Fibroblast of upper back skin (primary cell): ENCODE results near the gene VPS51.

Experiments used
- DNase-seq: peaks from one replicate; pipeline ENCODE4 v3.0.0-alpha.2; 2013

The VPS51 gene

DNA sequence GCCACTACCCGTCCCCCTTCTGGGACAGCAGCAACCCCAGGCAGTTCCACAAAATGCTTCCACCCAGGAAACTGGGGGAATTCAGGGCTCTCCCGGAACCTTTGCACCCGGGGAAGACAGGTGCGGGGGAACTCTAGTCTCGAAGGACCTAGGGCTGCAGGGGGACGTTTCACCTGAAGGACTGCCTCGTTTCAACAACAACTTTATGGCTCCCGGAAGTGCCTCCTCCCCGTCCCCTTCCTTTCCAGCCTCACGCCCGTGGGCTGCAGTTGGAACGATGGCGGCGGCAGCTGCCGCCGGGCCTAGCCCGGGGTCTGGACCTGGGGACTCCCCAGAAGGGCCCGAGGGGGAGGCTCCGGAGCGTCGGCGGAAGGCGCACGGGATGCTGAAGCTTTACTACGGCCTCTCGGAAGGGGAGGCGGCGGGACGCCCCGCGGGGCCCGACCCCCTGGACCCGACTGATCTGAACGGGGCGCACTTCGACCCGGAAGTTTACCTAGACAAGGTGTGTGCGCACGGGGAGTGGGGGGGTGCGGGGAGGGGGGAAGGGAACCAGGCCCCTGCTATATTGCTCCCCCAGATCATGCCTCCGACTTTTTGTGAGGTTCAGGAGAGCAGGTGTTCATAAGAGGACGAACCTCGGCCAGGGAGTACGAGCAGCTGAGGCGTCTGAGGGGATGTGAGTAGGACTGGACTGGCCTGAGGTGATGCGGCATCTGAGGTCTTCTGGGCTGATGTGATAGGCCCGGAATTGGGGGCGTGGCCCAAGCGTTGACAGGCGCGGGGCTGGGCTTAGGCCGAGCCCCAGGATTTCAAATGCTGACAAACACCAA, at the start of gene VPS51:
TSS of gene VPS51 (plus strand) at position 241 of the 833 bp plus-strand sequence. CDS start at position 278, 37 bp downstream.
- DNase-seq, result peak; percentile 89

DNA sequence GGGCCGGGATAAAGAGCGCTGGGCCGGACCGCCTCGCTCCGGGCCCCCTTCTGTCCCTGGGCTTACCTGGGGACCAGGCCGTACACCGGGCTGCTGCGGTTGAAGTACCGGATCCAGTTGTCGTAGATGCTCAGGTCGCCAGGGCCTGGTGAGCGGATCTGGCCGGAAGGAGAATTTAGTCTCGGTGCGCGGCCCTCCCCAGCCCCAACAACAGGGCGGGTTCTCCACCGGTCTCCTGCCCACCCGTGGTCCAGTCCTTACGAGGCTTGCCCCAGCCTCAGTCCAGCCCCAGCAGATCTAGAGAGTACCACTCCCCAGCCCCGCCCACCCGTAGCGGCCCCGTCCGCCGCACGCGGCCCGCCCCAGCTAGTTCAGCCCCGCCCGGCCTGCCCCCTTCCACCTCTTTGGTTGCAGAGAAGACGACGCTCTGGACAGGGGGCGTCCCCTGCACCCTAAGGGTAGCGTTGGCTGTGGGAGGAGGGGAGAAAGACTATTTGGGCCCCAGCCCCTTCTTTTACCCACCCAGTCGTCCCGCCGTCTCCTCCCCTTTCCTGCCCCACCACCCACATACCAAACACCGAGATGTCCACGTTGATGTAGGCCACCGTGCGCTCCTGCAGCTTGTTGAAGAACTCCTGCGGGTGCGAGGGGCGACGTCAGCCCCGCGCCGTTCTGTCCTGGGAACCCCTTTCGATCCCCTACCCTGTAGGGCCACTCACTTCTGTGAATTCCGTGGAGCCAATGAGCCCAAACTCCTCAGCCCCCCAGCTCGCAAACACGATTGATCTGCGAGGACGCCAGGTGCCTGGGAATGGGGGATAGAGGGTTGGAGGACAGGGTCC, 48.2 kb upstream of the VPS51 start:
- DNase-seq, result no peak

DNA sequence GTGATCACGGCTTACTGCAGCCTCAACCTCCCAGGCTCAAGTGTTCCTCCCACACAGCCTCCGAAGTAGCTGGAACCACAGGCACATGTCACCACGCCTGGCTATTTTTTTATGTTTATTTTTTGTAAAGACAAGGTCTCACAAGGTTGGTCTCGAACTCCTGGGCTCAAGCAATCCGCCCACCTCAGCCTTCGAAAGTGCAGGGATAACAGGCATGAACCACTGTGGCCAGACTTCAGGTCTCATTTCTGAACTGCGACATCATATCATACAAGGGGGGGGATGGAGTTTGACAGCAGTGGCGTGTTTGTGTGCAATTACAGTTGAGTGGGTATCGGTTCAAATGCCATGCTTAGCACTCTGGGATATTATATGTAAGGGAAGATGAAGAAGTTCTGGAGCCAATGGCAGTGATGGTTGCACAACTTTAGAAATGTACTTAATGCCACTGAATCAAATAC, 44.6 kb upstream of the VPS51 start:
- no peak for DNase-seq

DNA sequence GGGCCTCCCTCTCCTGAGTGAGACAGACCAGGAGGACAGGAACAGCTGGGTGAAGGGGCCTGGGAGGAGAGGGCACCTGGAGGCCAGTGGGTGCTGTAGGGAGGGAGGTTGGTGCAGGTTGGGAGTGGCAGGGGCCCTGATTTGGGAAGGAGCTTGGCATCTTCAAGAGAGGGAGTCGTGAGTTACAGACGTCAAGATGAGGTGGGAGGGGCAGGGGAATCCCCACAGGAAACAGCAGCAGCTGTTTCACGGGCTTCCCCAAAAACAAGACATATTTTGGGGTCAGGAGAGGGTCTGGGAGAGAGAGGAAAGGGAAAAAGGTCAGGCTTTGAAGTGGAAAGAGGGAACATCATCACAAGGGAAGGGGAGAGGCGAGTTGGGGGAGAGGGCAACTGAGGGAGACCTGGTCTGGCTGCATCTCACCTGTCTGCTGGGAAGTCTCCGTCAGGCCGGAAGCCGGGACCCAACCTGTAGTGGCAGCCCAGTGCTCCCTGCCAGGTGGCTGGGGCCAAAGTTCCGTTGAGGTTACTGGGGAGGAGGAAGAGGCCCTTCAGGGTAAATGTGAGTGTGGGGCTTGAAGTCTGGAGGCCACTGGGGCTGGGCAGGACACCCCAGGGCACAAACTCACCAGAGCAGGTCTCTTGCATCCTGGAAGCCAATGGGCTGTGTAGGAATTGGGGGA, 42.0 kb upstream of the VPS51 start:
- DNase-seq, result no peak

DNA sequence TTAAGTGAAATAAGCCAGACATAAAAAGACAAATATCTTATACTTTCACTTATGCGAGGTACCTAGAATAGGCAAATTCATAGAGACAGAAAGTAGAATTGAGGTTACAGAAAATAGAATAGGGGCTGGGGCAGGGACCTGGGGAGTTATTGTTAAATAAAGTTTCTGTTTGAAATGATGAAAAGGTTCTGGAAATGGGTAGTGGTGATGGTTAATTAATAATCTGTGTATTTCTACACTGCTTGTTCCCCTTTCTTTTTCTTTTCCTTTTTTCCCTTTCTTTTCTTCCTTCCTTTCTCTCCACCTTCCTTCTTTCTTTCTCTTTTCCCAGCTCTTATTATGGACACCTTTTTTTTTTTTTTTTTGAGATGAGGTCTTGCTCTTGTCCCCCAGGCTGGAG, 40.5 kb upstream of the VPS51 start:
- no peak for DNase-seq

DNA sequence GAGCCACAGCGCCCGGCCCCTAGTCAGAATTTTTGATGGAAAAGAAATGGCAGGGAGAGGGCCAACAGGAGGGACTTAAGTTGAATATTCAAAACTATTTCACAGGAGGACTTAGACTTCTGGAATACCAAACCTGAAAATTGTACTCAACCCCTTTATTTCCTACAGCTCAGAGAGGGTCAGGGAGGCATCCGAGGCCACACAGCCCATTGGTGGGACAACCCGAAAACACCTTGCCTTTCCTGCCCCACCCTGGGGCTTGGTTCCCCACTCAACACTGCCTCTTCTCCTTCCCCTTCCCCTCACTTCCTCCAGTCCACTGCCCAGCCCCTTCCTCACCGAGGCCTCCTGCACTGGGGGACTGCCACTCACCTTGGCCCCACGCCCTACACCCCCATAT, 39.0 kb upstream of the VPS51 start:
- DNase-seq, result no peak

DNA sequence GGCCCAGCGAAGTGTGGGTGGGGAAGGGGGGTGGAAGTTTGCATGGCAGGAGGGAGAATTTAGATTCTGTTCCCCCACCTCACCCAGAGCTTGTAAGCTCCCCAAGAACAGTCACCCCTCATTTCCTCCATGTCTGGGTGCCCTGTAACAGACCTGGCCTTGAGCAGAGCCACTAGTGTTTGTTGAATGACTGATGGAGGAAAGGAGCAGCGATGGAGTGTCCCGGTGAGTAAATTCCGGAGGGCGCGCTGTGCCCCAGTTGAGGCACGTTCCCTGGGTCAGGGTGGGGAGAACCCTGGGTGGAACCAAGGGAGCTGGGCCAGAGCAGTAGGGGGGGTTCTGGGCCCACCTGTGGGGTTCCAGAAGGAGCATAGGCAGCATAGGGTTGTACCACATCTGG, 38.5 kb upstream of the VPS51 start:
- DNase-seq, result no peak

DNA sequence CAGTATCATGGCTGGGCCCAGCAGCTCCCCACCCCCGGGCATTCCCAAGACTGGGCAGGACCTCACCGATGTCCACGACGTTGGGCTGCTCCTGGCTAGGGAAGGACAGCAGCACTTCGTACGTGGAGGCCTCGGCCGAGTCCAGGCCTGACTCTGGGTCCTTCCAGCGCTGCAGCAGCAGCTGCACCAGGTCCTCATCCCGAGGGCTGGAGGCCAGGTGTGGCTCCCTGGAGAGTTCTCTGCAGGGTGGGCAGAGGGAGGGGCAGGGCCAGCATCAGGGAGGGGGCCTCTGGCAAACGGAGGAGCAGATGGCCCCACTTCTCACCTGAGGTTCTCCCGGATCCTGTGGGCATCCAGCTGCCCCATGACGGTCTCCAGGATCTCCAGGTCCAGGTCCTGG, 38.0 kb upstream of the VPS51 start:
- no peak for DNase-seq

DNA sequence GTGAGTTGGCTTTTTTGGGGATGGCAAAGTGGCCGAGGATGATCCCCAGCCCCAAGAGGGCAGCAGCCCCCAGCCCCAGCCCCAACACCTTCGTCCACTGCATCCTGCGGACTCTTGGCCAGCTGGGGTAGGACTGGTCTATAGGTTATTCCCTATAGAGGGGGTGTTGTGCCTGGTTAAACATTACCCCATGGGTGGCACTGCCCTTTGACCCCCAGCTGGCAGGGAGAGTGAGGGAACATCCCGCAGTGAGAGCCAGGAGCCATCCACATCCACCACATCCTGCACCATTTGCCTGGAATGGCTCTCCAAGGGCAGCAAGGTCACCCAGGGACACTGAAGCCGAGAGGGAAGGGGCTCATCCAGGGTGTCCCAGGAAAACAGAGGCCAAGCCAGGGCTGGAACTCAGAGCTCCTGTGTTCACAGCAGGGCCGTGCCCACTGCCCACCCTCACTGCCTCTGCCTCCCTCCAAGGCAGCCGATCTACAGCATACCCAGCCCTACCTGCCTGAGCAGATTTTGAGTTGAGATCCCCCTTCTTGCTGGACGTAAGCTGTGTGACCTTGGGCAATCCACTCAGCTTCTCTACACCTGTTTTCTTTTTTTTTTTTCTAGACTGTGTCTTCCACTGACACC, 37.5 kb upstream of the VPS51 start, which contains the start of gene NAALADL1:
TSS of gene NAALADL1 (minus strand) at position 135 of the 636 bp plus-strand sequence. CDS start at position 103, 32 bp downstream.
- DNase-seq, result no peak

DNA sequence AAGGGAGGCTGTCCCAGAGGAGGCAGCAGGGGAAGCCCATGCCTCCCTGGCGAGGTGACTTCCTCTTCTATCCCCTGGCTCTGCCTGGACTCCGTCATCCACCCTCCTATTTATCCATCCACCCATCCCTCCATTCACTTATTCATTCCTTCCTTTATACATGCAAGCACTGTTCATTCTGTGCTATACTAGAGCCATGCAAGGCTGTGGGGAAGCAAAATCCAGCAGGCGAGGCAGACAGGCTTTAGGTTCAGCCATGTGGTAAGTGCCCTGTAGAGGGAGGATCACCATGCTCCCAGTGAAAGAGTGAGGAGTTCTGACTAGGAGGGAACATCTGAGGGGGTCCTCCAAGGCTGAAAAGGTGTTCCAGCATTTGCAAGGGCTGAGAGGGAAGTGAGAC, 36.5 kb upstream of the VPS51 start:
- no peak for DNase-seq

DNA sequence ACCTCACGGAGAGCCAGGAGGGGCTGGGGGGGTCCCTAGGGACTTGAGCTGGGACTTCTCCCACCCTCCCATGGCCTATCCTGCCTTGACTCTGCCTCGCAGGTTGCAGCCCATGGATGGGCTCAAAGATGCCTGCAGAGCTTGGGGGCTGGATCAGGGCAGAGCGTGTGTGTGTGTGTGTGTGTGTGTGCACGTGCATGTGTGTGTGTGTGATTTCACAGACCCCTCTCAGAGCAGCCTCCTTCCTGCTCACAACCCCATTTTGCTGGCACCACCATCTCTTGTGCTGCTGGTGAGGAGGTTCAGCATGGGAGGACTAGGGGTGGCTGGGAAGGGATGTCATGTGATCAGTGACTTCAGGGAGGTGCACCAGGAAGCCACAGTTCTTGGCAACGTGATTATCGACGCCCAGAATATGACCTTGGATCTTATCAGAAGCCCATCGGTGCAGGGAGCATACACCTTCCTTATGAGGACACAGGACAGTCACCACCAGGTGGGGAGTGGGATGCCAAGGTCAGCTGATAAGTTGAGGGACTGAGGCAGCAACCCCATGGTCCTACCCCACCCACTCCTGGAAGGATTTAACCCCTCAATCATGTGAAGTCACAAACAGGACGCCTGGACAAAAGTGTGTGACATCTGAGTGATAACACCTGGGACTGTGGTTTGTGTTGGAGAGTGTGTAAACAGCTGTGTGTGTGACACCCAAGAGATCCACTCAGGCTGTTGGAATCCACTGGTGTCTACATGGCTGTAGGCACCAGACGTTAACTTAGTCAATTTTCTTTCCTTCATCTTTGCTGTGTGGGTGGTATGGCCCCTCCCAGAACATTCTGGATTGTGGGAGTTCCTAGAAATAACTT, 35.8 kb upstream of the VPS51 start:
- no peak for DNase-seq

DNA sequence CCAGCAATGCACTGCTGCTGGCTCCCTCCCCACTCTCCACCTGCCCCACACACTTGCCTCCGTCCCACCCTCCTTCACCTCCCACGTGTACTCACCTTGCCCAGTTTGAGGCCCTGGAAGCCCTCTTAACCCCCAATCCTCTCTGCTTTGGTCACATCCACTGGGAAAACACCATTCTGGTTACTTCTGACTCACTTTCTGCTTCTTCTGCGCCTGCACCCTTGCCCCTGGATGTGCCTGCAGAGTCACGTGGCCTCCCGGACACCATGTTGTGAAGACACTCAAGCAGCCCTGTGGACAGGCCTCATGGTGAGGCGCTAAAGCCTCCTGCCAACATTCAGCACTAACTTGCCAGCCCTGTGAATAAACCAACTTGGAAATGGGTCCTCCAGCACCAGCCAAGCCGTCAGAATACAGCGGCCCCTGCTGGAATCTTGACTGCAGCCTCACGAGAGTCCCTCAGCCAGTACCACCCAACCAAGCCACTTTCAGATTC, 35.1 kb upstream of the VPS51 start:
- no peak for DNase-seq

DNA sequence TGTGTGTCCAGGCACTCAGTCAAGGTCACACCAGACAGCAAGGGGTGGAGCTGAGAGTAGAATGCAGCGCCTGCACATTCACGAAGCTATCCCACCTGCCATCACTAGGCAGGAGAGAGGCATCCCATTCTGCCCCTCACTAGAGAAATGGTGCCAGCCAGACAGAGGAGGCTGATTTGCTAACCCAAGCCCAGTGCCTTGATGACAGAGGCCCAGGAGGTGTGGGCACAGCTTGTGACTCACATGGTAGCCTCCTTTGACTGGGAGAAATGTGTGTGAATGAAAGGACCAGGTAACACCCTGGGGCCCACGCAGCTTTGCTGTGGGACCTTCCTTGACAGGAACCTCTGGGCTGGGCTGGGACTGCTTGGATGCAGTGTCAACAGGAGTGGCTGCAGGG, 32.5 kb upstream of the VPS51 start:
- no peak for DNase-seq

DNA sequence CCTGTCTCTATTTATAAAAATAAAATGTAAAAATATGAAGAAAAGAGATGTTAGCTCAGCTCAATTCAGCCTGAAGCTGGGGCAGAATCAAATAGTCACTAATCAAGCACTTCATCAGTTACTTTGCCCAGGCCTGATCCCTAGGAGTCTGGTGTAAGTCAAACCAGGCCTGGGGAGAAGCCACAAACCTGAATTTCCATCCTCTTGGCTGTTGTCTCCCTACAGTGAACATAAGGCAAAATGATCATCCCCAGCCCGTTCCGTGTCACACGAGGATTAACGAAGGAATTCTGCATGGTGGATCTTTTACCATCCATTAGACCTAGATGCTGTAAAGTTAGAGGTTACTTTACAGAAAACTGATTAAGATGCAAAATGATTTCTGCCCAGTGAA, 31.2 kb upstream of the VPS51 start:
- DNase-seq, result no peak

DNA sequence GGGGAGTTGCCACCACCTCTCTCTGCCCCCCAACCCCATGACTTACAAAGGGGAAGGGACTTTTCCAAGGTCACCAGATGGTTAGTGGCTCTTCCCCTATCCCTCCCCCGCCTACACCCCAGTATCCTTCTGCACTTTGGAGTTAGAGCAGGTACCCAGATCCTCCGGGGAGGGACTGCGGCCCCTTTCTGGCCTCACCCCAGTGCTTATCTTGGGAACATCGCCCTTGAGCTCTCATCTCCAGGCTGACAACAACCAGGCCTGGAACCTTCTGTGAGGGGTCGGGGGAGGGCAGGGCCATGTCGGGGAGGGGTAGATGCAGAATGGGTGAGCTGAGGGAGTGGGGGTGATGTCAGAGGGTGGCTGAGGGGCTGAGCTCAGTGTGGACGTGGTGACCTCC, 30.2 kb upstream of the VPS51 start:
- DNase-seq, result no peak

DNA sequence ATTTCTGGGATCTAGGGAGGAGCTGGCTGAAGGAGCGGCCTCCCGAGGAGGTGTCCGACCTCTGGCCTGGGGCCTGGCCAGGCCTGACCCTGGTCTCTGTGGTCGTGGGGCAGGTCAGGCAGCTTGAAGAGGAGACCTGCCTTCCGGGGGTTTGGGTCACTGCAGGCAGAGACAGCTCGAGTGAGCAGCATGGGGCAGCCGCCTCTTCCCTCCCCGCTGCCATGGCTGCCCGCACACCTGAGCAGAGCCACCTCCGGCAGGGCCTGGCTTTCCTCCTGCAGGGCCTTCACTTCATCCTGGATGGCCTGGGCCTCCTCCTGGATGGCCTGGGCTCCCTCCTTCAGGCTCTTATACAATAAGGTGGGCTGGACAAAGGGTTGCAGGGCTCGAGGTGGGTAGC, 29.7 kb upstream of the VPS51 start:
- DNase-seq, result no peak

DNA sequence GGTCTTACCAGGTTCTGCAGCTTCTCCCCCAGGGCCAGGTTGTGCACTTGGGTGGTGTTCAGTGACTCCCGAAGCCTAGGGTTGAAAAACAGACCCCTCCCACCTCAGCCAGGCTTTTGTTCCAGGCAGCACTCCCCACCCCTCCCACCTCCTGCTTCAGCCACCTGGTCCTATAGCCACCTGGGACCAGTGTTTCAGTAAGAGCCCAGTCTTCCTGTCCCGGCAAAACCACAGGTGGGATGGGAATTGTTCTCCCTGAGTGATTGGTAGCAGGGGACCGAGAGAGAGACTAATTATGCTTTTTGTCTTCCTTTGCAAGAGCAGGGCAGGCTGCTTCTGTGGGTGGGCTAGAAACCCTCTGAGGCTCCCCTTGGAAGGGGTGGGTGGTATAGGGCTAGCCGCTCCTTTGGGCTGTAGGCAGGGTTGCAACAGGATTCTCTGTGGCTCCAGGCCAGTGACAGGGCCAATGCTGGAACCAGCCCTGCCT, 29.2 kb upstream of the VPS51 start:
- no peak for DNase-seq

DNA sequence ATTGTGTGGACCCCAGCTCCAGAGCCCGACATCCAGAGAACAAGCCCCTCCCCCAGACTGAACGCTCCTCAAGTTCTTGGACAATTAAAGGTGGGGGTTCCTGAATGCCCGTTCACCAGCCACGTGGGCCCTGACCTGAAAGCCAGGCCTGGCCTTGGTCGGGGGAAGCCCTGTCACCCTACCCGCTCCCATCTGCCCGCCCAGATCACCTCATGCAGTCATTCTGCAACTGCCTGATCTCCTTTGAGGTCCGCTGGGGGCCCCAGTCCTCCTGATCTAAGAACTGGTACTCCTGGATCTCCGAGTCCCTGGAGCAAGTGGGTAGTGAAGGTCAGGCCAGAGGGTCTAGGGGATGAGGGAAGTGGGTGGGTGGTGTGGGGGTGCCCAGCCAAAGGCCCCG, 28.6 kb upstream of the VPS51 start:
- DNase-seq, result no peak

DNA sequence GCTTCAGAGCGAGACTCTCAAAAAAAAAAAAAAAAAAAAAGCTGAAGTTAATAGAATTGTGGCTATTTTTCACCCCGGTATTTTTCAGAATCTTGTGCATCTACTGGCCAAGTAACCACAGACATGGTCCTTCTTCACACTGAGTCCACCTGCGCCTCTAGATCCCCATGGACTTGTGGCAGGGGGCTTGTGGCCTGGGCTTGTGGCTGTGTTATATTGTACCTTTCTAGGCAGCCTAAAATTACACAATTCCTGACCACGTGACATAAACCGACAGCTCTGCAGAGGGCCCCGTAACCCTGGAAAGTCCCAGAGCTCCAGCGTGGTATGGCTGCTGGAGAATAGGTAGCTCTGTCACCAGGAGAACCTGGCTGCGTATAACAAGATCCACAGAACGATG, 26.8 kb upstream of the VPS51 start:
- DNase-seq, result no peak

DNA sequence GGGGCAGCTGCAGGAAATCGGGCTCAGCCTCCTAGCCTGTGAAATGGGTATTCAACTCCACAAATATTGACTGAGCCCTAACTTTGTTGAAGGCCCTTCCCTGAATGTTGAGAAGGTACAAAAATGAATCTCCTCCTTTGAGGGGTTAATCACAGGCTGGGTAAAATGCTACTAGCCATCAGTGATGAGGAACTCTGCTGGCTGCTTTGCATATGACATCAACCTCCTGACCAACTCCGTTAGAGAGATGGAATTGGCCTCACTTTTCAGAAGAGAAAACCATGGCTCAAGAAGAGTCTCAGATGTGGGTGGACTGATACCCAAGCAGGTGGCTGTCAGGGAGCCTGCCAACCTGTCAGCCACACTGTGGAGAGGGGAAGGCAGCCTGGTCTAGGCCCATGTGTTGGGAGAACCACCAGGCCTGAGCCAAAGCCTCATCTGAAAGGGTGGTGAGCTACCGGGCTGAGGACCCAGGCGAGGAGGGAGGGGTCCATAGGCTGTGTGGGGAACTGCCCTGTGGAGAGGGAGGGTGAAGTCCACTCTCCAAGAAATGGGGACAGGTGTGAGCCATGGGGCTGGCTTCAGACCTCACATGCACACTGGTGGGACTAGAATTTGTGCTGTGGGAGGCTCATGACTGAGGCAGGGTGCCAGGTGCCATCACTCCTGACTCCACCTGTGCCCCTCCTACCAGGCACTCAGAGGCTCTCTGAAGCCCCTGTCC, 23.9 kb upstream of the VPS51 start:
- no peak for DNase-seq

DNA sequence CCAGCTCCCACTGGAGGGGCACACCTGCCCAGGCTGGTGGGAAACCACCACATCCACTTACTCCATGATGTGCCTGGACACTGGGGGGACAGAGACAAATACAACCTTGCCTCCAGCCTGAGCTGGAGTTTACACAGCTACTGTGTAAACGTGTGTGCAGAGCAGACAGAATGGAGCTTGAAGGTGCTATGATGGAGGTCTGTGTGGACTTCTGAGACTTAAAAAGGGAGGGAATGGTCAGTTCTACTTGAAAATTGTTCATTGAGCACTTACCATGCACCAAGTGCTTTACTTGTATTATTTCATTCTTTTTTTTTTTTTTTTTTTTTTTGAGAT, 23.4 kb upstream of the VPS51 start:
- DNase-seq, result no peak
